ENCODE results near the gene ARHGEF37. TPM values are rescaled to one million over a fixed set of nuclear protein-coding genes. Genes with fewer than 3 reads are reported as not detected.
A peak's percentile ranks its signal among the peaks of the same experiment; 100 is the strongest.
"Not testable (repeated sequence)": the region's sequence is repeated elsewhere in the genome, so short reads cannot be mapped to it uniquely, and the experiment has no call there.

ARHGEF37 gene
- polyA plus RNA-seq, 2 donors: 10.6 to 11.6 TPM

DNA sequence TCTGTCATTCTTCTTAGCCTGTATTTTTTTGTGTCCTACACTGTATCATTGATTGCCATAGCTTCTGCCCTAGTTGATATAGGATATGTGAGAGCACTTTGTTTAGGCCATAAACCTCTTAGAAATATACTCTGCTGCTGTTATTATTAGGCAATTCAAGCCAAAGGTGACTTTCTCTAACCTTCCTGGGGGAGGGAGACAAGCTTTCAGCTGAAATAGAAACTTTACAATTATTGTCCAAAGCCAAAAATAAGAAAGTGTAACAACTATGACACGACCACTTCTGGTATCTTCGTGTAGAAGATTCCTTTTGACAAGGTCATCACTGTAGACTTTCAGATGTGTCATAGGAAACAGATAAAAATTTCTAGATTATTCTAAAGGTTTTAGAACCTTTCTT is 17.8 kb upstream of the ARHGEF37 start:
- Histone ChIP-seq H3K4me3 (ENCODE audit: low read depth in 1 of 2, low read length in 2 of 2) (no peak overlapping the region), H3K36me3 (ENCODE audit: control insufficient read depth in 2 of 2, insufficient read depth in 2 of 2, low read length in 1 of 2) (no peaks in the 10 kb centered on the region), H3K9me3 (ENCODE audit: control insufficient read depth in 2 of 2, insufficient read depth in 1 of 2, low read depth in 1 of 2, low read length in 1 of 2) (no peaks in the 10 kb centered on the region), H3K4me1 (ENCODE audit: control insufficient read depth in 2 of 2, insufficient read depth in 2 of 2, low read length in 1 of 2) (peaks cover 0 to 4% of the 10 kb centered on the region in 2 donors), H3K27me3 (ENCODE audit: control insufficient read depth in 1 of 2, insufficient read depth in 2 of 2, low read length in 2 of 2) (no peaks in the 10 kb centered on the region), H3K27ac (ENCODE audit: low read depth in 2 of 2, low read length in 1 of 2) (peak overlapping the region in 1 of 2 donors; percentile 91)
- 41 to 45% methylated on average over 2 of the region's 2 CpGs for WGBS, 2 donors

DNA sequence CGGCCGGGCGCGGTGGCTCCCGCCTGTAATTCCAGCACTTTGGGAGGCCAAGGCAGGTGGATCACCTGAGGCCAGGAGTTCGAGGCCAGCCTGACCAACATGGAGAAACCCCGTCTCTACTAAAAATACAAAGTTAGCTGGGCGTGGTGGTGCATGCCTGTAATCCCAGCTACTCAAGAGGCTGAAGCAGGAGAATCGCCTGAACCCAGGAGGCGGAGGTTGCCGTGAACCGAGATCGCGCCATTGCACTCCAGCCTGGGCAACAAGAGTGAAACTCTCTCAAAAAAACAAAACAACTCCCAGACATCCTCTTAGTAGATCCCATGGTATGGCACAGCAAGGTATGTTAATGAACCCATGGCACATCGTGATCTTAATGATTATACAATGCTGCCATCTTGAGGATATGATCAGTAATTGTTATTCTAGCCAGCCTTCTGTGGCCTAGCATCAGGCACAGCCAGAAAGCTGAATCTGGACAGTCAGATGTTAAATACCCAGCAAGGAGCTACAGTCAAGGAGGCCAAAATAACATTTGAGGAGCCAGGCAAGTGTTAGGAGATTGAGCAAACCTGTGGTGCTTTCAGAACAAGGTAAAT is 16.7 kb upstream of the ARHGEF37 start:
- not testable (repeated sequence) for H3K4me3 ChIP-seq (ENCODE audit: low read depth in 1 of 2, low read length in 2 of 2); H3K9me3 ChIP-seq (ENCODE audit: control insufficient read depth in 2 of 2, insufficient read depth in 1 of 2, low read depth in 1 of 2, low read length in 1 of 2); H3K27me3 ChIP-seq (ENCODE audit: control insufficient read depth in 1 of 2, insufficient read depth in 2 of 2, low read length in 2 of 2); H3K4me1 ChIP-seq (ENCODE audit: control insufficient read depth in 2 of 2, insufficient read depth in 2 of 2, low read length in 1 of 2); H3K36me3 ChIP-seq (ENCODE audit: control insufficient read depth in 2 of 2, insufficient read depth in 2 of 2, low read length in 1 of 2)
- WGBS, 2 donors: 42 to 48% methylated on average over 15 of the region's 15 CpGs
- H3K27ac ChIP-seq (ENCODE audit: low read depth in 2 of 2, low read length in 1 of 2): peak overlapping the region; percentile 59 to 62

DNA sequence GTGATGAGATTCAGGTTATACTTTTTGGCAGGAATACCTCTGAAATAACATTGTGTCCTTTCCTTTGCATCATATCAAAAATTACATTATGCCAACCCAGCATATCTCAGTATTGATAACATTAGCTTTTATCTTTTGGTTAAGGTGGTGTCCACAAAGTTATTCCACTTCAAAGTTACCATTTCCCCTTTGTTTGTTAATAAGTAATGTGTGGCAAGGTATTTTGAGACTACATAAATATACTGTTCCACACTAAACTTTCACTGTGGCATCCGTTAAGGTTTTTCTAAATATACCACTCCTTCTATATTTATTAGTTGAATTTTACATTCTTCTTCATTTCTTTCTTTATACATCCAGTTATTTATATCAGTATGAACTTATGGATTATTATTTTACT is 14.1 kb upstream of the ARHGEF37 start:
- peaks cover 0 to 4% of the 10 kb centered on the region in 2 donors for H3K4me1 ChIP-seq (ENCODE audit: control insufficient read depth in 2 of 2, insufficient read depth in 2 of 2, low read length in 1 of 2)
- H3K27me3 ChIP-seq (ENCODE audit: control insufficient read depth in 1 of 2, insufficient read depth in 2 of 2, low read length in 2 of 2): no peaks in the 10 kb centered on the region
- H3K9me3 ChIP-seq (ENCODE audit: control insufficient read depth in 2 of 2, insufficient read depth in 1 of 2, low read depth in 1 of 2, low read length in 1 of 2): no peaks in the 10 kb centered on the region
- H3K36me3 ChIP-seq (ENCODE audit: control insufficient read depth in 2 of 2, insufficient read depth in 2 of 2, low read length in 1 of 2): no peaks in the 10 kb centered on the region
- no peak overlapping the region for H3K27ac ChIP-seq (ENCODE audit: low read depth in 2 of 2, low read length in 1 of 2)
- H3K4me3 ChIP-seq (ENCODE audit: low read depth in 1 of 2, low read length in 2 of 2): no peak overlapping the region
- WGBS, 2 donors: 63 to 84% methylated on average over 1 of the region's 1 CpG

DNA sequence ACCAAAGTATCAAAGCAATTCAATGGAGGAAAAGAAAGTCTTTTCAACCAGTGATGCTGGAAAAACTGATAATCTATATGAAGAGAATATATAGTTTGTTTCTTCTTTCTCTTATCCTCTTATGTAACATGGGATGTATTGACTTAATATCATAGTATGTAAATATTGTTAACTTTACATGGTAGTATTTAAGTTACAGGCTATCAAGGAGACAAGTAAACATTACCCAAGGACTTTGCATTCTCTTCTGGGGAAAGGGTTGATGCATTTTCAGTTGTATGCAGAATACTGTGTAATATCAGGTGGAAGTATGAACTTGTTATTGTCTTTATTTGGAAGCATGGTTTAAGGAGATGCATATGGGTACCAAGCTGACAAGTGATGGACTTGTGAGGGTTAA is 9.1 kb upstream of the ARHGEF37 start:
- H3K27me3 ChIP-seq (ENCODE audit: control insufficient read depth in 1 of 2, insufficient read depth in 2 of 2, low read length in 2 of 2): no peaks in the 10 kb centered on the region
- no peaks in the 10 kb centered on the region for H3K36me3 ChIP-seq (ENCODE audit: control insufficient read depth in 2 of 2, insufficient read depth in 2 of 2, low read length in 1 of 2)
- no peak overlapping the region for H3K27ac ChIP-seq (ENCODE audit: low read depth in 2 of 2, low read length in 1 of 2)
- H3K4me1 ChIP-seq (ENCODE audit: control insufficient read depth in 2 of 2, insufficient read depth in 2 of 2, low read length in 1 of 2): no peaks in the 10 kb centered on the region
- no peak overlapping the region for H3K4me3 ChIP-seq (ENCODE audit: low read depth in 1 of 2, low read length in 2 of 2)
- no peaks in the 10 kb centered on the region for H3K9me3 ChIP-seq (ENCODE audit: control insufficient read depth in 2 of 2, insufficient read depth in 1 of 2, low read depth in 1 of 2, low read length in 1 of 2)

DNA sequence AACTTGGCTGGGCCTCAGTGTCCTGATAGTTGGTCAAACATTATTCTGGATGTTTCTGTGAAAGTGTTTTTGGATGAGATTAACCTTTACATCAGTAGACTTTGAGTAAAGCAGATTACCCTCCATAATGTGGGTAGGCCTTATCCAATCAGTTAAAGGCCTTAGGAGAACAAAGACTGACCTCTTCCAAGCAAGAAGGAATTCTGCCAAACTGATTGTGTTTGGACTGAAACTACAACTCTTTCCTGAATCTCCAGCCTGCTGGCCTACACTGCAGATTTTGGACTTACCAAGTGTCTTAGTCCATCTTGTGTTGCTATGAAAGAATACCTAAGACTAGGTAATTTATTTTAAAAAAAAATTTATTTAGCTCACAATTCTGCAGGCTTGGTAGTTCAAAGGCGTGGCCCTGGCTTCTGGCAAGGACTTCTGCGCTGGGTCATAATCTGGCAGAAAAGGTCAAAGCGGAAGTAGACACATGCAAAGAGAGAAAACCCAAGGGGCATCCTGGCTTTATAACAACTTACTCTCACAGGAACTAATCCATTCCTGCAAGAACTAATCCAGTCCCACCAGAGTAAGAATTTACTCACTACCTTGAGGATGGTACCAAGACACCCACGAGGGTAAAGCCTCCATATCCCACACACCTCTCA is 8.6 kb upstream of the ARHGEF37 start:
- 76 to 81% methylated on average over 4 of the region's 4 CpGs for WGBS, 2 donors
- Histone ChIP-seq H3K4me3 (ENCODE audit: low read depth in 1 of 2, low read length in 2 of 2) (no peak overlapping the region), H3K9me3 (ENCODE audit: control insufficient read depth in 2 of 2, insufficient read depth in 1 of 2, low read depth in 1 of 2, low read length in 1 of 2) (no peaks in the 10 kb centered on the region), H3K4me1 (ENCODE audit: control insufficient read depth in 2 of 2, insufficient read depth in 2 of 2, low read length in 1 of 2) (no peaks in the 10 kb centered on the region), H3K27ac (ENCODE audit: low read depth in 2 of 2, low read length in 1 of 2) (no peak overlapping the region), H3K27me3 (ENCODE audit: control insufficient read depth in 1 of 2, insufficient read depth in 2 of 2, low read length in 2 of 2) (no peaks in the 10 kb centered on the region), H3K36me3 (ENCODE audit: control insufficient read depth in 2 of 2, insufficient read depth in 2 of 2, low read length in 1 of 2) (no peaks in the 10 kb centered on the region)

DNA sequence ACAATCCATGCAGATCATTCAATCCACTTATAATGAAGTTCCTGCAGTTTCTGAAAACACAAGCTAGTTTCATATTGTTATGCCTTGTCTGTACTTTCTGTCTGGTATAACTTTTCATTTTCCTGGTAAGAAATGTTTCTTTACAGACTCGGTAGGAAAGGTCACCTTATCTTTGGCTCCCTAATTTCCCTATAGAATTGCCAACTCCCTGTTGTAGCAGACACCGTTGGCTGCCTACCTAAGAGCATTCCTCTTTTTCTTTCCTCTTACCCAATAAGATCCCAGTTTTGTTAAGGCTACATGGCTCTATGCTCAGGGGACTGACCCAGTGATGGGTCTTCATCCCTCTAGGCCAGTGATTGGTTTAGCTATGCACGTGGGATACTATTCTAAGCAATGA is 6.2 kb upstream of the ARHGEF37 start:
- 76 to 84% methylated on average over 3 of the region's 3 CpGs for WGBS, 2 donors

DNA sequence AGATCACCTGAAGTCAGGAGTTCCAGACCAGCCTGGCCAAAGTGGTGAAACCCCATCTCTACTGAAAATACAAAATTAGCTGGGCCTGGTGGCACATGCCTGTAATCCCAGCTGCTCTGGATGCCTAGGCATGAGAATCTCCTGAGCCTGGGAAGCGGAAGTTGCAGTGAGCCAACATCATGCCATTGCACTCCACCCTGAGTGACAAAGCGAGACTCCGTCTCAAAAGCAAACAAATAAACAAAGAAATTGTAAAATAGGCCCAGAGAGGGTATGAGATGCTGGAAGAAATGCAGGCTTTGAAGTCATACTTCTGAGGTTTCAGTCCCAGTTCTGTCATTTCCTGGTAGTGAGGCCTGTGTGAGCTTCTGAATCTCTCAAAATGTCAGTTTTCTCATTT is 5.3 kb upstream of the ARHGEF37 start:
- H3K4me3 ChIP-seq (ENCODE audit: low read depth in 1 of 2, low read length in 2 of 2): no peak overlapping the region
- H3K27ac ChIP-seq (ENCODE audit: low read depth in 2 of 2, low read length in 1 of 2): no peak overlapping the region
- WGBS, 2 donors: 81 to 85% methylated on average over 3 of the region's 3 CpGs
- no peaks in the 10 kb centered on the region for H3K9me3 ChIP-seq (ENCODE audit: control insufficient read depth in 2 of 2, insufficient read depth in 1 of 2, low read depth in 1 of 2, low read length in 1 of 2)
- no peaks in the 10 kb centered on the region for H3K27me3 ChIP-seq (ENCODE audit: control insufficient read depth in 1 of 2, insufficient read depth in 2 of 2, low read length in 2 of 2)
- H3K4me1 ChIP-seq (ENCODE audit: control insufficient read depth in 2 of 2, insufficient read depth in 2 of 2, low read length in 1 of 2): no peaks in the 10 kb centered on the region
- H3K36me3 ChIP-seq (ENCODE audit: control insufficient read depth in 2 of 2, insufficient read depth in 2 of 2, low read length in 1 of 2): no peaks in the 10 kb centered on the region

More for the DNA sequence above, 6.2 kb upstream of the ARHGEF37 start:
- H3K4me1 ChIP-seq (ENCODE audit: control insufficient read depth in 2 of 2, insufficient read depth in 2 of 2, low read length in 1 of 2): no peaks in the 10 kb centered on the region
- no peaks in the 10 kb centered on the region for H3K36me3 ChIP-seq (ENCODE audit: control insufficient read depth in 2 of 2, insufficient read depth in 2 of 2, low read length in 1 of 2)
- H3K4me3 ChIP-seq (ENCODE audit: low read depth in 1 of 2, low read length in 2 of 2): no peak overlapping the region
- no peaks in the 10 kb centered on the region for H3K27me3 ChIP-seq (ENCODE audit: control insufficient read depth in 1 of 2, insufficient read depth in 2 of 2, low read length in 2 of 2)
- no peak overlapping the region for H3K27ac ChIP-seq (ENCODE audit: low read depth in 2 of 2, low read length in 1 of 2)
- H3K9me3 ChIP-seq (ENCODE audit: control insufficient read depth in 2 of 2, insufficient read depth in 1 of 2, low read depth in 1 of 2, low read length in 1 of 2): no peaks in the 10 kb centered on the region

DNA sequence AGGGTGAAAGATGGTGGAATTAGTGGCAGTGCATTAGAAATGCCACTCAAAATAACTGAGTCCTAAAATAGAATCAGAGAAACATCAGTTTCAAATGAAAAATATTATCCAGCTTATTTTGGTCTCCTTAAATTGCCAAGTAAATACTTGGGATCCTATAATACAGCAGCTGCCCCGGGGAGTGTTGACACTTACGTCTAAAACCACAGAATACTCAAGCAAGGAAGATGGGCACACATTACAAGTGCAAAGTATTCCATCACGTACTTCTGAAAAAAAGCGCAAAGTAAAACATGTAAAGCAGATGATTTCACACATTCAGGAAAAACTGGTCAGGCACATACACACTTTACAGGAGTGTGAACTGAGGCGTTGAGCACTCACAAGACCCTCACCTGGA is 2.4 kb upstream of the ARHGEF37 start:
- Histone ChIP-seq H3K27ac (ENCODE audit: low read depth in 2 of 2, low read length in 1 of 2) (no peak overlapping the region), H3K4me3 (ENCODE audit: low read depth in 1 of 2, low read length in 2 of 2) (no peak overlapping the region), H3K27me3 (ENCODE audit: control insufficient read depth in 1 of 2, insufficient read depth in 2 of 2, low read length in 2 of 2) (no peaks in the 10 kb centered on the region), H3K9me3 (ENCODE audit: control insufficient read depth in 2 of 2, insufficient read depth in 1 of 2, low read depth in 1 of 2, low read length in 1 of 2) (no peaks in the 10 kb centered on the region), H3K4me1 (ENCODE audit: control insufficient read depth in 2 of 2, insufficient read depth in 2 of 2, low read length in 1 of 2) (no peaks in the 10 kb centered on the region), H3K36me3 (ENCODE audit: control insufficient read depth in 2 of 2, insufficient read depth in 2 of 2, low read length in 1 of 2) (no peaks in the 10 kb centered on the region)
- WGBS, 2 donors: 71 to 78% methylated on average over 5 of the region's 5 CpGs

DNA sequence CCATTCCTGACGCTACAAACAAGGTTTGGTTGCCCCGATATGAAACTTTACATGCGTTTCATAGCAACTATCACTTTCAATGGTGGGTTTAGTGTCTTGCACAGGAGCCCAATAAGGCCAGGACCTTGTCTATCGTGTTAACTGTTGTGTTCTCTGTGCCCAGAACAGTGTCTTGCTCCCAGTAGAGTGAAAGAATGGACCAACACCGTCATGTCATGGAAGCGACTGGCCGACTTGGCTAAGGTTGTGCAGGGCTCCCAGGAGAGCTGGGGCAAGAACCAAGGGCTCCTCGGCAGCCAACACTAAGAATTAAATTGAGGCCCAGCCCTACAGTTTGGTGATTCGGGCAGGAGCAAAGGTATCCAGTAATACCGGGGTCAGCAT is 498 bp upstream of the ARHGEF37 start:
- H3K4me1 ChIP-seq (ENCODE audit: control insufficient read depth in 2 of 2, insufficient read depth in 2 of 2, low read length in 1 of 2): no peaks in the 10 kb centered on the region
- 32 to 40% methylated on average over 10 of the region's 10 CpGs for WGBS, 2 donors
- no peaks in the 10 kb centered on the region for H3K27me3 ChIP-seq (ENCODE audit: control insufficient read depth in 1 of 2, insufficient read depth in 2 of 2, low read length in 2 of 2)
- H3K27ac ChIP-seq (ENCODE audit: low read depth in 2 of 2, low read length in 1 of 2): peak overlapping the region; percentile 92 to 96
- H3K4me3 ChIP-seq (ENCODE audit: low read depth in 1 of 2, low read length in 2 of 2): peak overlapping the region; percentile 62 to 76
- no peaks in the 10 kb centered on the region for H3K36me3 ChIP-seq (ENCODE audit: control insufficient read depth in 2 of 2, insufficient read depth in 2 of 2, low read length in 1 of 2)
- no peaks in the 10 kb centered on the region for H3K9me3 ChIP-seq (ENCODE audit: control insufficient read depth in 2 of 2, insufficient read depth in 1 of 2, low read depth in 1 of 2, low read length in 1 of 2)
